Fibroblast of skin of right quadriceps (primary cell): ENCODE data around the gene CRYAA.
"Not testable (repeated sequence)": the region's sequence is repeated elsewhere in the genome, so short reads cannot be mapped to it uniquely, and the experiment has no call there.

Source experiments
- DNase-seq: peaks from one replicate; pipeline ENCODE4 v3.0.0-alpha.2; 2013

Gene CRYAA

GRCh38 chr21:43168708-43169107 lies at the start of gene CRYAA:
CRYAA (plus strand) TSS chr21:43169008; CDS start chr21:43169100, 92 bp downstream.
- not testable (repeated sequence) for DNase-seq

- not testable (repeated sequence) for DNase-seq
Measured at GRCh38 chr21:43130094-43130493, 38.7 kb upstream of the CRYAA start.

- not testable (repeated sequence) for DNase-seq
Measured at GRCh38 chr21:43134520-43134919, 34.3 kb upstream of the CRYAA start.

GRCh38 chr21:43138944-43139343 lies 29.9 kb upstream of the CRYAA start:
- not testable (repeated sequence) for DNase-seq

- not testable (repeated sequence) for DNase-seq
Measured at GRCh38 chr21:43141407-43141806, 27.4 kb upstream of the CRYAA start.

GRCh38 chr21:43146637-43147036 lies 22.2 kb upstream of the CRYAA start:
- not testable (repeated sequence) for DNase-seq

GRCh38 chr21:43147999-43148398 lies 20.8 kb upstream of the CRYAA start:
- DNase-seq = not testable (repeated sequence)

- not testable (repeated sequence) for DNase-seq
Measured at GRCh38 chr21:43149344-43149743, 19.5 kb upstream of the CRYAA start.

- not testable (repeated sequence) for DNase-seq
Measured at GRCh38 chr21:43153601-43154000, 15.2 kb upstream of the CRYAA start.

GRCh38 chr21:43159279-43160175 lies 9.3 kb upstream of the CRYAA start:
- DNase-seq = not testable (repeated sequence)

GRCh38 chr21:43161826-43162707 lies 6.7 kb upstream of the CRYAA start:
- DNase-seq = not testable (repeated sequence)

GRCh38 chr21:43162708-43163205 lies 6.1 kb upstream of the CRYAA start:
- DNase-seq = not testable (repeated sequence)

GRCh38 chr21:43164823-43165222 lies 4.0 kb upstream of the CRYAA start:
- DNase-seq = not testable (repeated sequence)

- not testable (repeated sequence) for DNase-seq
Measured at GRCh38 chr21:43165734-43166133, 3.1 kb upstream of the CRYAA start.

GRCh38 chr21:43169230-43169886 lies 550 bp downstream of the CRYAA start:
- not testable (repeated sequence) for DNase-seq

GRCh38 chr21:43169891-43170290 lies 1.1 kb downstream of the CRYAA start:
- DNase-seq = not testable (repeated sequence)

- DNase-seq = not testable (repeated sequence)
Measured at GRCh38 chr21:43172812-43173211, 4.0 kb downstream of the CRYAA start.

- DNase-seq = not testable (repeated sequence)
Measured at GRCh38 chr21:43173438-43173837, 4.6 kb downstream of the CRYAA start.

GRCh38 chr21:43173930-43174329 lies 5.1 kb downstream of the CRYAA start:
- not testable (repeated sequence) for DNase-seq

- not testable (repeated sequence) for DNase-seq
Measured at GRCh38 chr21:43174998-43175397, 6.2 kb downstream of the CRYAA start.

- DNase-seq = not testable (repeated sequence)
Measured at GRCh38 chr21:43176621-43177020, 7.8 kb downstream of the CRYAA start.
